Fibroblast of lung (primary cell): ENCODE measurements around the gene DDI1.

Experiments
- EZH2 ChIP-seq: IDR thresholded peaks from 2 replicates; pipeline ENCODE4 v1.5.1; 2012; ENCODE audit warnings: low read length, control low read depth, mild to moderate bottlenecking; ENCODE audit errors: missing control alignments
- TF ChIP-seq, protein P1 (sequence below), 2 donors: IDR thresholded peaks in 1 of 2; conservative IDR thresholded peaks in 1 of 2; 1 replicate in 1 of 2; 2 replicates in 1 of 2; pipeline ENCODE4 v1.5.1; 2011 to 2012; ENCODE audit warnings: low read length in 2 of 2, control low read depth in 1 of 2, inconsistent platforms in 1 of 2, low read depth in 1 of 2, mild to moderate bottlenecking in 1 of 2

DNA sequence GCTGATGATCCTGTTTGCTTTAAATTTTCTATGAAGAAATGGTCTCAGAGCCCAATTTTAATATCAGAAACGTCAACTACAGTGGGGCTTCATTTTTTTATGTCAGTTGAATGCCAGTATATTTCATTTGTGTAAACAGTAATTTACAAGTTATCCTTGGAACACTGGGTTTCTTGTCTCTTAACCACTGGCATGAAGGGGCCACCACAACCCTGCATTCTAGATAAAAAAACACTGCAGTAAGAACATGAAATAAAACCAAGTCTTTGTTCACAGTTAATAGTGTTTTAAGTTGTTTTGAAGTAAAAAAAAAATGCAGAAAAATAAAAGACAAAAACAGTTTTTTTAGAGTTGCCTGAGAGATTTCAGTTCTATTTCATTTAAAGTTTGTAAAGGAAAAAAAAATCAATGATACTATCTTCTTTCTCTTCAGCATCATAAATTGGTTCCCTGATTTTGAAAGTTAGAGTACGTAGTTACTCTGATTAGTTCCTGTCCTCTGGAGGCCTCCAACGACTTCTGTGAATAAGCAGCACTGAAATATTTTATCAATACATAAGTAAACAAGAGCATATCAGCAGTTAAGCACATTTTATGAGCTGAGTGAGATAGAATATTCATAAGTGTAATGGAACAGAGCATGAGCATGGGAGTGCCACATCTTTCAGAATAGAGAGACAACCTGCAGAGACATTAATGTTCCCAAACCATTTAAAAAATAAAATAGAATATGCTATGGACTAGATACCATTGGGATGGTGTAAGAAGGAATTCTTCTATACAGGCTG is 7.8 kb upstream of the DDI1 start:
- TF ChIP-seq, protein P1, sequence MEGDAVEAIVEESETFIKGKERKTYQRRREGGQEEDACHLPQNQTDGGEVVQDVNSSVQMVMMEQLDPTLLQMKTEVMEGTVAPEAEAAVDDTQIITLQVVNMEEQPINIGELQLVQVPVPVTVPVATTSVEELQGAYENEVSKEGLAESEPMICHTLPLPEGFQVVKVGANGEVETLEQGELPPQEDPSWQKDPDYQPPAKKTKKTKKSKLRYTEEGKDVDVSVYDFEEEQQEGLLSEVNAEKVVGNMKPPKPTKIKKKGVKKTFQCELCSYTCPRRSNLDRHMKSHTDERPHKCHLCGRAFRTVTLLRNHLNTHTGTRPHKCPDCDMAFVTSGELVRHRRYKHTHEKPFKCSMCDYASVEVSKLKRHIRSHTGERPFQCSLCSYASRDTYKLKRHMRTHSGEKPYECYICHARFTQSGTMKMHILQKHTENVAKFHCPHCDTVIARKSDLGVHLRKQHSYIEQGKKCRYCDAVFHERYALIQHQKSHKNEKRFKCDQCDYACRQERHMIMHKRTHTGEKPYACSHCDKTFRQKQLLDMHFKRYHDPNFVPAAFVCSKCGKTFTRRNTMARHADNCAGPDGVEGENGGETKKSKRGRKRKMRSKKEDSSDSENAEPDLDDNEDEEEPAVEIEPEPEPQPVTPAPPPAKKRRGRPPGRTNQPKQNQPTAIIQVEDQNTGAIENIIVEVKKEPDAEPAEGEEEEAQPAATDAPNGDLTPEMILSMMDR (conservative IDR thresholded peaks at IDR 0.05 in 1 of 2, IDR thresholded peaks at IDR 0.05 in 1 of 2; ENCODE audit: low read depth in 1 of 2, low read length in 2 of 2) = no peak
- no peak for TF ChIP-seq EZH2
